Fibroblast of the conjunctiva (primary cell): ENCODE results near the gene DUSP22.
A peak's percentile ranks its signal among the peaks of the same experiment; 100 is the strongest.

Experiments used
- DNase-seq: peaks from one replicate; pipeline ENCODE4 v3.0.0-alpha.2; 2010; ENCODE audit warnings: low read depth

The DUSP22 gene

GRCh38 chr6:380234-381218 is 88.2 kb downstream of the DUSP22 start:
- no peak for DNase-seq

- no peak for DNase-seq
Measured at GRCh38 chr6:381742-382461, 89.6 kb downstream of the DUSP22 start.

GRCh38 chr6:382883-383810 is 90.9 kb downstream of the DUSP22 start:
- no peak for DNase-seq

- DNase-seq = no peak
Measured at GRCh38 chr6:383856-384255, 91.6 kb downstream of the DUSP22 start.

- DNase-seq = no peak
Measured at GRCh38 chr6:384898-385297, 92.6 kb downstream of the DUSP22 start.

GRCh38 chr6:385614-386013 is 93.3 kb downstream of the DUSP22 start:
- no peak for DNase-seq

- no peak for DNase-seq
Measured at GRCh38 chr6:386688-387266, 94.5 kb downstream of the DUSP22 start.

- DNase-seq = peak; percentile 65
Measured at GRCh38 chr6:387293-387741, 95.0 kb downstream of the DUSP22 start.

- DNase-seq = peak; percentile 26
Measured at GRCh38 chr6:388202-388903, 96.1 kb downstream of the DUSP22 start.

- no peak for DNase-seq
Measured at GRCh38 chr6:389143-389542, 96.9 kb downstream of the DUSP22 start.

- no peak for DNase-seq
Measured at GRCh38 chr6:389622-390021, 97.3 kb downstream of the DUSP22 start.

- DNase-seq = no peak
Measured at GRCh38 chr6:390914-391558, 98.7 kb downstream of the DUSP22 start.

- no peak for DNase-seq
Measured at GRCh38 chr6:391559-392440, 99.5 kb downstream of the DUSP22 start, which contains the start of gene IRF4. TSS of gene IRF4 (plus strand) at chr6:391752. CDS start at chr6:393153, 1,401 bp downstream.

- DNase-seq = no peak
Measured at GRCh38 chr6:392441-393390, 100.4 kb downstream of the DUSP22 start.

- DNase-seq = no peak
Measured at GRCh38 chr6:393391-394221, 101.3 kb downstream of the DUSP22 start.

- no peak for DNase-seq
Measured at GRCh38 chr6:394641-395289, 102.5 kb downstream of the DUSP22 start.
